K562 (cell line): ENCODE results near the gene PDE11A. TPM values are rescaled to one million over a fixed set of nuclear protein-coding genes. Genes with fewer than 3 reads are reported as not detected.

Source experiments
- ATAC-seq: fragments of 200-7000 bp; cut with Tn5 transposase; 3 replicates; pipeline ENCODE4 v1.9.1; 2020; ENCODE audit warnings: moderate library complexity
- BruUV-seq: library from RNA; stranded (reverse); fragments of 400-500 nt; replicated peaks from 2 replicates; lab custom pipeline; 2021; lab: Mats Ljungman, UMichigan
- CTCF ChIA-PET: fragments of 300-600 bp; formaldehyde crosslinking; extraction: SDS; loops from one replicate; lab custom pipeline; 2021; ENCODE audit warnings: low intra/inter-chr PET ratio; lab: Yijun Ruan, JAX
- POLR2A ChIA-PET: fragments of 300-600, 350-650 bp; sonication (Branson Sonifier 250); formaldehyde crosslinking; extraction: SDS; loops from one replicate; lab custom pipeline; 2021; ENCODE audit warnings: antibody characterized with exemption, inconsistent platforms; lab: Yijun Ruan, JAX
- DNase-seq, 4 experiments: peaks; one replicate each; pipeline versions ENCODE4 v3.0.0 to v3.0.0-alpha.2; 2011 to 2018; ENCODE audit warnings: low spot score in 3 of 4, mixed read lengths in 3 of 4; ENCODE audit errors: extremely low read depth in 1 of 4
- FAIRE-seq: peaks from 2 replicates; lab custom pipeline; 2011; peaks lifted over from hg19 to GRCh38; lab: Jason Lieb, UNC
- H2AFZ ChIP-seq: 2 replicates; pipeline ENCODE4 v1.6.0; 2011; ENCODE audit warnings: low read depth, low read length, control low read depth, inconsistent platforms
- H3K27ac ChIP-seq: fragments of 200-600 bp; 3 replicates; pipeline ENCODE4 v1.8.0; 2011; ENCODE audit warnings: low read depth, mild to moderate bottlenecking, control low read depth, inconsistent platforms, low read length, moderate library complexity, mixed read lengths; ENCODE audit errors: extremely low read depth
- H3K27me3 ChIP-seq, 2 experiments: fragments of 300-600 bp in 1 of 2; 2 replicates in 1 of 2; 3 replicates in 1 of 2; pipeline versions ENCODE4 v1.6.0 to v1.8.0; 2011; ENCODE audit warnings: inconsistent platforms in 2 of 2, low read length in 2 of 2, mild to moderate bottlenecking in 1 of 2, mixed read lengths in 1 of 2, moderate library complexity in 1 of 2; ENCODE audit not compliant: control insufficient read depth in 2 of 2, insufficient read depth in 2 of 2
- H3K36me3 ChIP-seq: fragments of 300-600 bp; 3 replicates; pipeline ENCODE4 v1.8.0; 2011; ENCODE audit warnings: mild to moderate bottlenecking, low read length, inconsistent platforms; ENCODE audit not compliant: control insufficient read depth, insufficient read depth
- H3K4me1 ChIP-seq, 2 experiments: fragments of 200-600 bp in 1 of 2; replicated peaks in 1 of 2; 2 replicates in 1 of 2; 3 replicates in 1 of 2; pipeline versions ENCODE4 v1.5.1 to v1.8.0; 2011; ENCODE audit warnings: inconsistent platforms in 2 of 2, low read length in 2 of 2, mild to moderate bottlenecking in 1 of 2, mixed read lengths in 1 of 2, moderate library complexity in 1 of 2; ENCODE audit not compliant: control insufficient read depth in 2 of 2, insufficient read depth in 2 of 2
- H3K4me2 ChIP-seq: 2 replicates; pipeline ENCODE4 v1.6.1; 2011; ENCODE audit warnings: low read length, control low read depth, inconsistent platforms, mixed read lengths; ENCODE audit not compliant: insufficient read depth
- H3K4me3 ChIP-seq: fragments of 200-600 bp; sonication (generic), shearing (Covaris generic); 2 replicates; pipeline ENCODE4 v1.5.1; 2016; ENCODE audit warnings: control low read depth, inconsistent platforms
- H3K79me2 ChIP-seq: fragments of 200-600 bp; 3 replicates; pipeline ENCODE4 v1.8.0; 2011; ENCODE audit warnings: low read length, inconsistent platforms; ENCODE audit not compliant: control insufficient read depth, insufficient read depth
- H3K9ac ChIP-seq, 2 experiments: 2 replicates each; pipeline versions ENCODE4 v1.6.0 to v1.6.1; 2011; ENCODE audit warnings: low read depth in 2 of 2, low read length in 2 of 2, control low read depth in 1 of 2, inconsistent platforms in 1 of 2, mild to moderate bottlenecking in 1 of 2, mixed read lengths in 1 of 2; ENCODE audit not compliant: insufficient read depth in 1 of 2
- H3K9me1 ChIP-seq: one replicate; pipeline ENCODE4 v1.6.0; 2011; ENCODE audit warnings: inconsistent platforms, mild to moderate bottlenecking, low read length, moderate library complexity; ENCODE audit not compliant: control insufficient read depth, insufficient read depth
- H3K9me3 ChIP-seq: replicated peaks from 2 replicates; pipeline ENCODE4 v1.5.1; 2011; ENCODE audit warnings: low read depth, low read length, inconsistent platforms; ENCODE audit not compliant: control insufficient read depth, insufficient read depth
- H4K20me1 ChIP-seq: replicated peaks from 2 replicates; pipeline ENCODE4 v1.6.1; 2011; ENCODE audit warnings: low read length, inconsistent platforms, mixed read lengths; ENCODE audit not compliant: control insufficient read depth, insufficient read depth
- CREBBP ChIP-seq: IDR thresholded peaks from one replicate; pipeline ENCODE4 v1.6.1; 2012; ENCODE audit warnings: low read depth, mild to moderate bottlenecking, control low read depth, inconsistent platforms, low read length
- HCFC1 ChIP-seq: IDR thresholded peaks from 2 replicates; pipeline ENCODE4 v1.6.1; 2012; ENCODE audit warnings: low read depth, low read length, improper control_type of control experiment
- PCBP2 ChIP-seq: fragments of 200-400 bp; formaldehyde crosslinking; IDR thresholded peaks from 2 replicates; pipeline ENCODE4 v1.6.1; 2018; ENCODE audit warnings: low read length, low read depth, mild to moderate bottlenecking, moderate library complexity; ENCODE audit not compliant: poor library complexity, severe bottlenecking
- POLR3G ChIP-seq: IDR thresholded peaks from 2 replicates; pipeline ENCODE4 v1.6.1; 2011; ENCODE audit not compliant: insufficient read length, insufficient replicate concordance; ENCODE audit errors: extremely low read depth
- SMARCA4 ChIP-seq: fragments of 450-650 bp; IDR thresholded peaks from 2 replicates; pipeline ENCODE4 v1.6.1; 2016
- WGBS: fragments of 100-300 bp; shearing (Covaris generic); methylation state at CpG from one replicate; pipeline ENCODE4 v1.1.6; 2016; ENCODE audit warnings: low coverage, mixed read lengths; ENCODE audit not compliant: insufficient coverage; ENCODE audit errors: missing lambda C conversion rate; 5-methylcytosine and 5-hydroxymethylcytosine counted together
- in situ Hi-C: fragments of 300-500 bp; cut with MboI; formaldehyde crosslinking; loops from 4 replicates; pipeline ENCODE4 v1.15.0; 2018; ENCODE audit warnings: inconsistent platforms, mixed read lengths
- intact Hi-C: fragments of 100-400 bp; cut with micrococcal nuclease; formaldehyde crosslinking; loops from 2 replicates; pipeline ENCODE4 v1.14.2; 2022
- polyA plus RNA-seq, 8 experiments: library from polyadenylated mRNA; depleted of rRNA in 4 of 8; stranded (reverse) in 5 of 8; unstranded in 3 of 8; fragments of >200 nt; fragmentation: Nextera tagmentation in 2 of 8; fragmentation: Illumina TruSeq in 1 of 8; extraction: Ambion mirVana in 2 of 8; extraction: Trizol in 1 of 8; gene quantifications; 2 replicates each; pipeline versions ENCODE4 v1.2.1 to v1.2.3, GENCODE V29; 2011 to 2014; ENCODE audit warnings: inconsistent platforms in 1 of 8, missing spikeins in 1 of 8
- total RNA-seq, 7 experiments: library from RNA; depleted of rRNA in 6 of 7; stranded (reverse); fragments of >200 nt in 6 of 7; fragmentation: Illumina TruSeq in 2 of 7; extraction: Trizol in 2 of 7; gene quantifications; 2 replicates each; pipeline versions ENCODE4 v1.2.1 to v1.2.3, GENCODE V29; 2011 to 2021; ENCODE audit warnings: low replicate concordance in 1 of 7
- TF ChIP-seq, protein P1 (sequence below): fragments of 250-450 bp; sonication (Bioruptor Pico); IDR thresholded peaks from 2 replicates; pipeline ENCODE4 v1.5.0; 2022; ENCODE audit warnings: mild to moderate bottlenecking

The PDE11A gene
- total and polyA plus RNA-seq, 9 of the 15 experiments (the other 6 are each of a cell fraction or from before 2014, with no cell fraction given): 3.2 to 22.1 (median 5.7) TPM

DNA sequence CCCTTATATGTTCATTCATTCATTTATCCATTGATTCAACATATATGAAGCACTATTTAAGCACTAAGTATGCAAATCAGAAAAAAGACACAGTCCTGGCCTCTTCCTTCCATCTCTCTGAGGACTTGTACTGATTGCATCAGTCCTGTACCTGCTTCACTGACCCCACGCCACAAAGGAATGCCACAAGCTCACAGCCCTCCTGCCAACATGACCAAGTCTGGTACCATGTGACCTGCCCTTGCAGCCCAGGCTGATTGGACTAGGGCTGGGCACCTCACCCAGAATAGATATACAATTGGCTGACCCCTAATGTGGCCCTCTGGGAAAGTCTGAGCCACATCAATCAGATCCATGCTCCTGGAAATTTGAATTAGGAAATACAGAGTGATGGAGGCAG is 483.4 kb downstream of the PDE11A start (continued):
- TF ChIP-seq PCBP2 (no peak), HCFC1 (no peak), POLR3G (no peak)
- TF ChIP-seq, protein P1, sequence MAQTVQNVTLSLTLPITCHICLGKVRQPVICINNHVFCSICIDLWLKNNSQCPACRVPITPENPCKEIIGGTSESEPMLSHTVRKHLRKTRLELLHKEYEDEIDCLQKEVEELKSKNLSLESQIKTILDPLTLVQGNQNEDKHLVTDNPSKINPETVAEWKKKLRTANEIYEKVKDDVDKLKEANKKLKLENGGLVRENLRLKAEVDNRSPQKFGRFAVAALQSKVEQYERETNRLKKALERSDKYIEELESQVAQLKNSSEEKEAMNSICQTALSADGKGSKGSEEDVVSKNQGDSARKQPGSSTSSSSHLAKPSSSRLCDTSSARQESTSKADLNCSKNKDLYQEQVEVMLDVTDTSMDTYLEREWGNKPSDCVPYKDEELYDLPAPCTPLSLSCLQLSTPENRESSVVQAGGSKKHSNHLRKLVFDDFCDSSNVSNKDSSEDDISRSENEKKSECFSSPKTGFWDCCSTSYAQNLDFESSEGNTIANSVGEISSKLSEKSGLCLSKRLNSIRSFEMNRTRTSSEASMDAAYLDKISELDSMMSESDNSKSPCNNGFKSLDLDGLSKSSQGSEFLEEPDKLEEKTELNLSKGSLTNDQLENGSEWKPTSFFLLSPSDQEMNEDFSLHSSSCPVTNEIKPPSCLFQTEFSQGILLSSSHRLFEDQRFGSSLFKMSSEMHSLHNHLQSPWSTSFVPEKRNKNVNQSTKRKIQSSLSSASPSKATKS (CRISPR knock-in tag): no peak

DNA sequence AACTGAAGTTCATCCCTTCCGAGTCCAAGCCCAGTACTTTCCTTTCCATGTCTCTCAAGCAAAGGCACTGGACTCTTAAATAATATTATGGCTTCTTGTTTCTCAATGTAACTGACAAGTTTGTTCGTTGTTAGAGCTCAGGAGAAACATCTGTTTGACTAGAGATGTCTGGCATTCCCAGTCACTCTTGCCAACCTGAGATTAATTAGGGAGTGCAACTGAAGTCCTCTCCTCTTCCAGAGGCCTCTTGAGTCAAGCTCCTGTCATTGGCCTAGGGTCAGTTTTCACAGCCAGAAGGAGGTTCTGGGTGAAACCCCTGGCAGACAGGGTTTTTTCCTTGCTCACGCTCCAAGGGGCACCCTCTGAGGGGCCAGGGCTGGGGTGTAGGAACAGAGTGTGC is 483.9 kb downstream of the PDE11A start:
- Histone ChIP-seq H2AFZ (no peak overlapping the region), H3K4me2 (no peak overlapping the region), H3K9me1 (no peaks in the 10 kb centered on the region), H3K4me3 (no peak overlapping the region), H3K9ac (no peak overlapping the region), H3K36me3 (no peaks in the 10 kb centered on the region), H4K20me1 (no peaks in the 10 kb centered on the region), H3K27me3 (peaks cover 0 to 4% of the 10 kb centered on the region in 2 experiments; a peak in 1 of 5 replicates), H3K9me3 (no peaks in the 10 kb centered on the region), H3K79me2 (no peaks in the 10 kb centered on the region), H3K4me1 (peaks cover 3 to 4% of the 10 kb centered on the region in 2 experiments; a peak in 2 of 5 replicates), H3K27ac (no peak overlapping the region)
- intact Hi-C loops: no loop called here
- in situ Hi-C loops: no loop called here
- CTCF ChIA-PET: no interaction called here
- DNase-seq (no peak), ATAC-seq (no peak), FAIRE-seq (no peak)
- BruUV-seq: no TSS peak
- WGBS: 17% methylated on average over 3 of the region's 3 CpGs
- POLR2A ChIA-PET: interaction anchor here (1.0 to 1.6 kb wide), 3 partner anchors 10 to 22 kb away, joined by 3 to 4 read pairs (median 3); no protein-coding TSS in a partner anchor
- TF ChIP-seq SMARCA4 (no peak), CREBBP (no peak)
